Epithelial cell of esophagus (primary cell): Measurements from ENCODE around the gene RAD51B.

Experiments
- DNase-seq: peaks from one replicate; pipeline ENCODE4 v3.0.0; 2010; ENCODE audit warnings: low read depth
- H3K4me3 ChIP-seq: 2 replicates; pipeline ENCODE4 v1.5.1; 2011; ENCODE audit warnings: mild to moderate bottlenecking, low read length, control low read depth
- TF ChIP-seq, protein P1 (sequence below): IDR thresholded peaks from 2 replicates; pipeline ENCODE4 v1.5.1; 2011; ENCODE audit warnings: low read depth, mild to moderate bottlenecking, low read length, control low read depth, inconsistent platforms; ENCODE audit not compliant: insufficient read depth; ENCODE audit errors: missing control alignments

Gene RAD51B

DNA sequence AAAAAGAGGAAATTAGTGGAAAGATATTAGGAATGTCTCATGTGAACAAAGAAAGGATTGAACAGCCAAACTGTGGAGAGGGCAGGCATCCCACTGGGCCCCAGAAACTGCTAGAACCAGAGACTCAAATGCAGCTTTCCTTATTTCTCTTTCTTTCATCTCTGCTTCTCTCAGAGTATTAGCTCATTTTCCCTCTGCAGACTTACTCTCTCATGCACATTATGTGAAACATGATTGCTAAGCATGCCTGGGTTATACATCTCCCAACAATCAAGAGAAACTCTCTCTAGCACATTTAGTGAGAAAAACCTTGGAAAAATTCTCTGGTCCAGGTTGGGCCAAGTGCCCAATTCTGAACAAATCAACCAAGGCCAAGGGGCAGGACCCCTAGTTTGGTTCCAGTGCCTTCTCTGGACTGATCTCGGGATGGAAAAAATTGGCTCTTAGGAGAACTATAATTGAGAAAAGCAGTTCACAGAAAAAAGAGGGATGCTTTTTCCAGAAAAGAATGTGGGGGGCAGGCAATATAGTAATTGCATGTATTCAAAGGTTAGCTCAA is 313.1 kb downstream of the RAD51B start:
- no peak overlapping the region for H3K4me3 ChIP-seq
- TF ChIP-seq, protein P1, sequence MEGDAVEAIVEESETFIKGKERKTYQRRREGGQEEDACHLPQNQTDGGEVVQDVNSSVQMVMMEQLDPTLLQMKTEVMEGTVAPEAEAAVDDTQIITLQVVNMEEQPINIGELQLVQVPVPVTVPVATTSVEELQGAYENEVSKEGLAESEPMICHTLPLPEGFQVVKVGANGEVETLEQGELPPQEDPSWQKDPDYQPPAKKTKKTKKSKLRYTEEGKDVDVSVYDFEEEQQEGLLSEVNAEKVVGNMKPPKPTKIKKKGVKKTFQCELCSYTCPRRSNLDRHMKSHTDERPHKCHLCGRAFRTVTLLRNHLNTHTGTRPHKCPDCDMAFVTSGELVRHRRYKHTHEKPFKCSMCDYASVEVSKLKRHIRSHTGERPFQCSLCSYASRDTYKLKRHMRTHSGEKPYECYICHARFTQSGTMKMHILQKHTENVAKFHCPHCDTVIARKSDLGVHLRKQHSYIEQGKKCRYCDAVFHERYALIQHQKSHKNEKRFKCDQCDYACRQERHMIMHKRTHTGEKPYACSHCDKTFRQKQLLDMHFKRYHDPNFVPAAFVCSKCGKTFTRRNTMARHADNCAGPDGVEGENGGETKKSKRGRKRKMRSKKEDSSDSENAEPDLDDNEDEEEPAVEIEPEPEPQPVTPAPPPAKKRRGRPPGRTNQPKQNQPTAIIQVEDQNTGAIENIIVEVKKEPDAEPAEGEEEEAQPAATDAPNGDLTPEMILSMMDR: no peak

DNA sequence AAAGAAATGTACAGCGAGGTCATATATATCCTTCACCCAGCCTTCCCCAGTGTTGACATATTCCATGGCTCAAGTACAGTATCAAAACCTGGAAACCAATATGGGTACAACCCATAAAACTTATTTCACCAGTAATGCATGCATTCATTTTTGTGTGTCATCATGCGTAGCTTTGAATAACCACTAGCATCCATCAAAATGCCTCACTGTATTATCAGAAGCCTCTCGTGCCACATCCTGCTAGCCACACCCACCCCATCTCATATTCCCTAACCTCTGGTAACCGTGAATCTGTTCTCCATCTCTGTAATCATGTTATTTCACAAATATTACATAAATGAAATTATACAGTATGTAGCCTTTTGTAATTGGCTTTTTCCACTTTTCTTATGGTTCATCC is 314.3 kb downstream of the RAD51B start:
- no peak for DNase-seq
- H3K4me3 ChIP-seq: no peak overlapping the region

More for the DNA sequence above, 313.1 kb downstream of the RAD51B start:
- no peak for DNase-seq

DNA sequence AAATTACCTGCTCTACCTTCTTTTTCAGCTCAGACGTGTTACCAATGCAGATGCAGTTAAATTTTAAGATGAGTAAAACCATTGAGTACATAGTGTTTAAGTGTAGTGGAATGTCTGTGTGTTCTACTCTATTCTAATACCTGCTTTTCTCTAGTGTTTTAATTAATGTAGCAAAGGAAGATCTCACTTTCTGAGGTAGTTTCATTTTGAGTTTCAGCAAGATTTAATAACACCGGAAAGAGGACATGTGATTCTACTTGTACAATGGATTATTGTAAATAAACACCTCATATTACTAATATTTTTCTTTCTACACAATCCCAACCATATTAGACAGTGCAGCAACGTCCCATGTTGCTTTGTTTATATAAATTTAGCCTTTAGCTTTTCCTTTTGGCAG is 315.4 kb downstream of the RAD51B start:
- TF ChIP-seq, protein P1: no peak
- no peak for DNase-seq
- H3K4me3 ChIP-seq: no peak overlapping the region

More for the DNA sequence above, 314.3 kb downstream of the RAD51B start:
- TF ChIP-seq, protein P1: no peak

DNA sequence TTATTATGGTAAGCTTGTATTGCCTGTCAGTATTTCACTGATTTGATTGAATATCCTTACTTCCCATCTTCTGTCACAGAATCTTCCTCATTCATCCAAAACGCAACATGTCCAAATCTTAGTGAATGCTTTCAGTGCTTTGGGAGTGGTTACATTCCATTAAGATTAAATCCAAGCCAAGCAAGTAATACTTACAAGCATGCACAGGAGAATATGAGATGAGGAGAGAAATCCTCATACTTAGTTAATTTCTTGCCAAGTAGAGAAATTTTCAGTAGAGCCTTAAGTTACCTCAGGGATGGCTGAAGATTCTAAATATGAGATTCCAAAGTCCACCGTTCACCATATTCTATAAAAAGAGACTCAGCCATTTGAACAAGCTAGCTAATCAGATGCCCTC is 316.0 kb downstream of the RAD51B start:
- TF ChIP-seq, protein P1: no peak
- no peak overlapping the region for H3K4me3 ChIP-seq
- peak; percentile 78 for DNase-seq

DNA sequence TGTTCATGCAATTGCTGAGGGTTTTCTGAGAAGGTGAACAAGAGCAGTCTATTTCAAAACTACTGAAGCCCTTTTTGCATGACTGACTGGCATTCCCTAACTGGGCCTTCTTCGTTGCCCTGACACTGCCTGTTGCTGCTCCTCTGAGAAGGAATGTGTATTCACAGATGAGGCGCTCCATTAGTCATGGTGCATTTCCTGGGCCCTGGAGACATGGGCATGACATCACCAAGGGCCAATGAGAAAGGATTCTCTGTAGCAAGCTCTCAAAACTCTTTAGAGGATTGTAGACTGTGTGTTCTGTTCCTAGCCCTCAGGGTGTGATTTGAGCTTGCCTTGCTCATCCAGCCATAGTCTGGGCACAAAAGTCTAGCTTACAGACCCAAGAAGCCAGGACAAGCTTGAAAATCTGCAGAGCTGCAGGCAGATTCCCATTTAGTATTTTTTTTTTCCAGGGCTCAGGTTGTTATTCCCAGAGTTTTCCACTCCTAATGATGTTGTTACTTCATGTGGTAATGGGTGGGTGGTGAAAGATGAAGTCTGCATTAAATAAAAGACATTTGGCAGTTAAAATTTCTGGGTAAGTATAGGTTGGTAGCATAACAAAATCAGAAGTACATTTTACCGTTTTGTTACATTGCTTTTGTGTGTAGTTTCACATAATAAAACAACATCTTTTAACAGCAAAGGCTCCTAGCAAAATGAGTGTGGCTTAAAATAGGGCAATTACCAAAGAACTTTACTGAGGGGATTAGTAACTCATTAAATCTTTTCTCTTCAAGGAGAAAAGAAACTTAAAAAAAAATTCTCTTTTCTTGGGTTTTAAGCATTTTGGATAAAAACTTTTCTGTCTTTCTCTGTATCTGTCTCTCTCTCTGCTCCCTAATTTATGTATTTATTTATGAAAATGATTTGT is 318.4 kb downstream of the RAD51B start:
- peak; percentile 100 for DNase-seq
- TF ChIP-seq, protein P1: no peak
- no peak overlapping the region for H3K4me3 ChIP-seq

DNA sequence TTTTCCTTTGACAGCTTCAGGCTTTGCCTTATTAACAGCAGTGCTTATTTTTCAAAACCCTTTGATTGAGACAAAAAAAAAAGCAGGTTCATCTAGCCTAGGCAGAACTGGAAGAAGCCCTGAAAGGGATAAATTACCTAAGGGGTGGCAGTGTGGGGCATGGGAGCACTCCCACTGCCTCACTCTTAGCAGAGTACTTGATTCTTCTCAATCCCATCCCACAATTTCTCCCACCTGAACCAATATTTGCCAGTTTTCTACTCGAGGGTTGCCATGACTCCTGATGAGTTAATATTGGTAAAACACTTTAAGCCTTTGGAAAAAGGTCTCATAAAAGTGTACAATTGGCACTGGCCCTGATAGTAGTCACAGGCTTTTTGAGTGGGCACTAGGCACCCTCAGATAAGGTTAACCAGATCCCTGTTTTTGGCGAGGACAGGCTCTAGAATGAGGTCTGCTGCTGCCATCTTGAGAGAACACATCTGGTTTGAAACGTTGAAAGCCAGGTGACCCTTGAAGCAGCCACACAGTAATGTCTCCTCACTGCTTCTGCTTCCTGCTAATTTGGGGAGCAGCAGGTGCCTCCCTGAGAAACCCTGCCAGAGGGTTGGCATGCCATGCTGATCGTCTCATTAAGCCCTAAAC is 320.0 kb downstream of the RAD51B start:
- DNase-seq: no peak
- no peak overlapping the region for H3K4me3 ChIP-seq
- TF ChIP-seq, protein P1: no peak
